COLO668 (cell line): ENCODE results near the gene ODF4.
"Not testable (repeated sequence)": the region's sequence is repeated elsewhere in the genome, so short reads cannot be mapped to it uniquely, and the experiment has no call there.

Experiments used
- DNase-seq: peaks from one replicate; lab custom pipeline; 2025; ENCODE audit not compliant: unreplicated experiment; lab: John Stamatoyannopoulos, UW

Gene ODF4

DNA sequence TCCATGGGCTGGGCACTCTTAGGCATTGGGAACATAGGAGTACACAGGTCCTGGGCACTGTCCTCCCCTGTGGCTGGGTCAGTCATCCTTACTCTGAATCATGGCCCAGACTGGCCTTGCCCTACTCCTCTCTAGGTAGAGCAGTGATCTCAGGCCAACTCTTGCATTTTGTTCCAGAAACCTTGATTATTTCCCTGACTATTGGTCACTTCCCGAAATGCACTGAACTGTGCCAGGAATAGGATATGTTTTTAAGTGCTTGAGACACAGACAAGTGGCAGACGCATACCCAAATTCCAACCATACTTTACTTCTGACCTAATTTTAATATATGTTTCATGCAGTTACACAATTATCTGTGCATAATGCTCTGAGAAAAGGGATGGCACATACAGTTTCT is 26.6 kb downstream of the ODF4 start:
- no peak for DNase-seq

DNA sequence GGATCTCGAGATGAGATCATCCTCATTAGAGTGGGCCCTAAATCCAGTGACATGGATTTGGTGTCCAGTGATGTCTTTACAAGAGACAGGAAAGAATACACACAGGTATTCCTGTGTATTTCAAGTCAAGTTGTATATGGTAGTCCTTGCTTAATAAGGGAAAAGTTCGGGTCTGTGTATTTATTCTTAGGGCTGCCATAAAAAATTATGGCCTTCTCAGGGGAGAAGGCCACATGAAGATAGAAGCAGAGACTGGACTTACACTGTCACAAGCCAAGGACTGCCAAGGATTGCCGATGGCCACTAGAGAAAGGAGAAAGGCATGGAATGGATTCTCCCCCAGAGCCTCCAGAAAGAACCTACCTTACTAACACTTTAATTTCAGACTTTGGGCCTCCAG is 28.6 kb downstream of the ODF4 start:
- DNase-seq = no peak

DNA sequence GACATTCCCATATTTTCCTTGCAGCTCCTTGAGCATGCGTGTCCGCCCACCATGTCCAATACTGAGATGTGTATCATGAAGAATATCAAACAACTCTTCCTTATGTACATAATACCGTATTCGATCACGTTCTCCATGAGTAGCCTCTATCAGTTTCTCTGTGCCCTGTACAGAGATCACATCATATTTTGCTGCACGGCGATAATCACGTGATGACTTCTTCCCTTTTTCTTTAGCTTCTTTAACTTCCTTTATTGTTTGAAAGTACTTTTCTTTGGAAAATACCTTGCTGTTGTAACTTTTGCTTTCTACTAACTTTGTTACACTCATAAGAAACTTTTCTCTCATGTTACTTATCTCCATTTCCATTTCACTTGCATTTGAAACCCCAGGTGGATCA is 30.3 kb downstream of the ODF4 start:
- no peak for DNase-seq

DNA sequence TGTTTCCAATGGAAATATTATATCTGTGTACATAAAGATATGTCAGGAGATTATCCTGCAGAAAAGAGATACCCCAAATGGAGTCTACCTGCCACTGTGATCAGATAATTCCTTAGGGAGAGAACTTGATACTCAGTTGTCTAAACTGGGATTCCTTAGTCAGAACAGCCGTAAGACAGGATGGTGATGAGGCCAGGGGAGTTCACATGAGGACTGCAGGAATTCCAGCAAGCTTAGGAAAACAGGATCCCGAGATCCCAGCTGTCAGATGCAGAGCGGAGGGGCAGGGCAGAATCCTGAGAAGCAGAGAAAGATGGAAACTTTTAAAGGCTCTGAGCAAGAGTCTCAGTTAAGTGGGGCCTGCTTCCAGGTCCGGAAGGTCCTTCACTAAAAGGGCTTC is 32.1 kb downstream of the ODF4 start:
- DNase-seq = no peak

DNA sequence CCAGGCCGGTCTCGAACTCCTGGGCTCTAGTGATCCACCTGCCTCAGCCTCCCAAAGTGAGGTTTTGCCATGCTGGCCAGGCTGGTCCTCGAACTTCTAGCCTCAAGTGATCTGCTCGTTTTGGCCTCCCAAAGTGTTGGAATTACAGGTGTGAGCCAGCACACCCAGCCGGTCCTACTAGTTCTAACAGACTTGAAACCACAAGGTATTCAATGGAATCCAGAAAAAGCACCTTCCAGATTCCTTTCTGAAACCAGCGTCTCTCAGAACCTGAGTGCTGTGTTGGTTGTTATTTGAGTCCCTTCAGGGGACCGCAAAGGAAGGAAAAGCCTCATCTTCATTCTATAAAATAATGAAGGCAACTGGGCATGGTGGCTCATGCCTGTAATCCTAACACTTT is 32.8 kb downstream of the ODF4 start:
- DNase-seq = no peak

DNA sequence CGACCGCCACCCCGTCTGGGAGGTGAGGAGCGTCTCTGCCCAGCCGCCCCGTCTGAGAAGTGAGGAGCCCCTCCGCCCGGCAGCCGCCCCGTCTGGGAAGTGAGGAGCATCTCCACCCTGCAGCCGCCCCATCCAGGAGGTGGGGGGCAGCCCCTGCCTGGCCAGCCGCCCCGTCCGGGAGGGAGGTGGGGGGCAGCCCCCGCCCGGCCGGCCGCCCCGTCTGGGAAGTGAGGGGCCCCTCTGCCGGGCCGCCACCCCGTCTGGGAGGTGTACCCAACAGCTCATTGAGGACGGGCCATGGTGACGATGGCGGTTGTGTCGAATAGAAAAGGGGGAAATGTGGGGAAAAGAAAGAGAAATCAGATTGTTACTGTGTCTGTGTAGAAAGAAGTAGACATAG is 34.2 kb downstream of the ODF4 start:
- not testable (repeated sequence) for DNase-seq

DNA sequence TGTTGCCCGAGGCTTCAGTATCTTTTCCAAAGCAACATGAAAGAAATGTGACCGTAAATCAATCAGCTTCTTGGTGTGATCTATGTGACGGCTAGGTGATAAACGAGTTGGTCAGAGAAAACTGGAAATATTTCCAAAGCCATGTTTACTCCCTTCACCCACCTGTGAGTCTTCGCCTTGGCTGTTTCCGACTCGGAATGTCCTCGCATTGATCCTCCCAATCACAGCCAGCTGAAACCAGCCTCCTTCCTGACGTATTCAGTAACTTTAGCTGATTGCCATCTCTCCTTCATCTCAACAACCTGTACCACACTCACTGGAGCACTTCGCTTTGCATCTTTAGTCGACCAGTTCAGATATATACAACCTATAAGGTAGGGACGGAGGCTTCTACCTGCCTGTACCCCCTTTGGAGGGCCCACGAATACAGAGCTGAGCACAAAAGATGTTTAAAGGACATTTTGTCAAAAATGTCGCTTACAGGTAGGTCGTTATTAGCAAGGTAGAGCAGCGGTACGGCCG is 36.2 kb downstream of the ODF4 start:
- DNase-seq = peak; percentile 7

DNA sequence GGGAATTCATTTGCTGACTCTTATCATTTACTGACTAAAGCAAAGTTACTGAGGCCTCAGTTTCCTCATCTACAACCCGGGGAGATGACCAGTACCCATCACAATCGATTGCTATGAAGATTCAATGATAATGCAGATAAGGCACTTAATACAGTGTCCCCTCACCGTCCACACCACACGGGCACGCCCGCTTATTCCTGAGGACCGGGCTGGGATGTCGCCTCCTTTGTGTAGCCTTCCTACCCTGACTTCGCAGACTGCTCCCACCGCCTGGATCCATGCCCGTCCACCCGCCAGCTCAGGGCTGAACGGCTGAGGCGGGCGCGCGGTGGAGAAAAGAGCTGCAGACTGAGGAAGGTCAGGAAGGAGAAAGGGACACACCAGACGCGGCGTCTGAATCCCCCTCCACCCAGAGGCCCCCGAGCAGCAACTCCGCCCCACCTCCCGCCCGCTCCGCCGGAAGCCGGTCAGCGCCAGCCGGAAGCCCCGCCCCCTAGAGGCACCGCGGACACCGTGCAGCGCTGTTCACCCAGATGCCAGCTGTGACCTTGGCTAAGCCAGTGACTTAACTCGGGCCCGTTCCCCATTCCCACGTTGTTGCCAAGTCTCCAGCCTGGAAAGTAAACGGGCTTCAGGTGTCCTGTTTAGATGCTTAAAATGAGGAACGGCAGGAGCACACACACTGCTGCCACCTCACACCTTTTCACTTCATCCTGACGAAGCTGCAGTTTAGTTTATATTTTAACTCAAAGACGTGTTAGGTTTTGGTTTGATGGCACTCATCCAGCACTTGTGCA is 36.8 kb downstream of the ODF4 start, which contains the start of gene KRABD2:
Gene KRABD2 (minus strand): TSS at position 434 of the 797 bp plus-strand sequence.
- DNase-seq = peak; percentile 87

DNA sequence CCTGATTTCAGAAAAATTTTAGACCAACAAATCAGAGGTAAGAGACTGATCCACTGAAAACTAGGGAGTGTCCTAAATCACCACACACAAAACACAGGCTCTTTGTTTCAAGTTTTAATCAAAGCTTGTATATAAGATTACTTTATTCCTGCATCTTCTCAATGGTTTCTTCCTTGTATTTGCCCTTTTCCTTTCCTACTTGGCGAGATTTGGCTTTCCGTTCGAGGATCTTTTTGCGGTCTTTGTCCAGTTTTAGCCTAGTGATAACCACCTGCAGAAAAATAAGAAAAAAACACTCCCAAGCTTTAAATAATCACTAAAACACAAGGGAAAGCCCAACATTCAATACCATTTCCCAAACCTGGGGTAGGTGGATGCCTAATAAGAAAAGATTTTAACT is 37.8 kb downstream of the ODF4 start:
- DNase-seq = no peak

DNA sequence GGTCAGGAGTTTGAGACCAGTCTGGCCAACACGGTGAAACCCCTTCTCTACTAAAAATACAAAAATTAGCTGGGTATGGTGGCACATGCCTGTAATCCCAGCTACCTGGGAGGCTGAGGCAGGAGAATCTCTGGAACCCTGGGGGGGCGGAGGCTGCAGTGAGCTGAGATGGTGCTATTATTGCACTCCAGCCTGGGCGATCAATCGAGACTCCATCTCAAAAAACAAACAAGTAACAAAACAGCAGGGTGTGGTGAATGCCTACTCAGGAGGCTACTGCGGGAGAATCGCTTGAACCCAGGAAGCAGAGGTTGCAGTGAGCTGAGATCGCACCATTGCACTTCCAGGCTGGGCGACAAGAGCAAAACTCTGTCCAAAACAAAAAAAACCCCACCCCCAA is 38.5 kb downstream of the ODF4 start:
- DNase-seq = not testable (repeated sequence)

DNA sequence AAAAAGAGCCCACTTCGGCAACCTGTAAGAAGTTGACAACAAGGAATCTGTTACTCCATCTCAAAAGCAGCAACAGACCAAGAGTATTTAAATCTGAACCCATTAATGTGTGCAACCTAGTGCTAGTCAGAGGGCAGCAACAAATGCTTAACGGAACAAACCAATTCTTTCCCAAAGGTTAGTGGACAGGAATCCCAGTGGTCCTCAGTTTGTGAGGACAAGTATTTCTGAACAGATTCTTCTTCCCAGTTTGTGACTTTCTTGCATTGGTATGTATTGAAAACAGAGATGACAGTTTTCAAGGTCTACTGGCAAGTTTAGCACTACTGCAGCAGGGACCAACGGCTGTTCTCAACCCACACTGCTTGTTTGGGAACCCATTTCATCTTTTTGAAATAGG is 40.4 kb downstream of the ODF4 start:
- DNase-seq = no peak

DNA sequence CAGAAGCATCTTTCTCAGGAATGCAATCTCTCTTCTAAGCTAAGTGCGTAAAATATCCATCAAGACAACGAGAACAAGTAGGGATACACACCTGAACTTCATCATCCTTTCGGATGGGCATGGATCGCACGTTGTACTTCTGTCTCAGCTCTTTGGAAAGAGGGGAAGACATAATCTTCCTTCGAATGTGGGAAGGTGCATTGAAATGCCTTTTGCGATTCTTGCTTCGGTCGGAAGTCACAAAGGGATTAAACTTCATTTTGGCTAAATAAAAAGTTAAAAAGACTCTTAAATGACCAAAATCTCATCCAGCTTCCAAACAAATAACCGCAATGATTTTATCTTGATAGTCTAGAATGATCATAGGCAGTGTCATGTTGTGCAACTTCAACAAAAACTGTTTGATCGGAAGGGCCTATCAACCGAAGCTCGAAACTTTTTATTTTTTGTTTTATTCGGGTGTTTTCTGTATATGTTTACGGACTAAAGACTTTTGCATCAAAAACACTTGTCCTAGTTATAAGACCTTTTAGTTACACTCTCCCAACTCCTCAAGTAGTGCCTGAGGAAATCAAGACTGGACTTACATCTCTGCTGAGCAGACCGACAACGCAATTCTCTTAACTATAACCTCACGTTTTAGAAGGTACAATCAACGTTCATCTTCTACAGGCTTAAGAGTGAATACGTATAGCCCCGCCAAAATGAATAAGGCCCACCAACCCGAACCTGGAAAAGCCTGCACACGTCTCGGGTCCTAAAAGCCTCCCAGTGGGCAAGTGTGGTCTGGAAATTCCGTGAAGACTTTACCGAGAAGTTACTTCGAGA is 42.6 kb downstream of the ODF4 start:
- DNase-seq = no peak

DNA sequence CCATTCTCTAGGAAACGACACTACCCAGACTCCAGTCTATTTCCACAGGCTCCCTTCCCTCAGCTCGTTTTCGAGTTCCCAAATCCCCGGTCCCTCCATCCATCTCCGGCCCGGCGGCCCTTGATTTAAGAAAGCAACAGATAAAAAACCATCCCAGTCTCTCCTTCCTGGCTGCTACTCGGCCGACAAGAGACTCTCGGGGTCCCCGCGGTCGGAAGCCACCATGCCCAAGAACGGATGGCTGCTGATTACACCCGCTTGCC is 43.2 kb downstream of the ODF4 start:
- no peak for DNase-seq

DNA sequence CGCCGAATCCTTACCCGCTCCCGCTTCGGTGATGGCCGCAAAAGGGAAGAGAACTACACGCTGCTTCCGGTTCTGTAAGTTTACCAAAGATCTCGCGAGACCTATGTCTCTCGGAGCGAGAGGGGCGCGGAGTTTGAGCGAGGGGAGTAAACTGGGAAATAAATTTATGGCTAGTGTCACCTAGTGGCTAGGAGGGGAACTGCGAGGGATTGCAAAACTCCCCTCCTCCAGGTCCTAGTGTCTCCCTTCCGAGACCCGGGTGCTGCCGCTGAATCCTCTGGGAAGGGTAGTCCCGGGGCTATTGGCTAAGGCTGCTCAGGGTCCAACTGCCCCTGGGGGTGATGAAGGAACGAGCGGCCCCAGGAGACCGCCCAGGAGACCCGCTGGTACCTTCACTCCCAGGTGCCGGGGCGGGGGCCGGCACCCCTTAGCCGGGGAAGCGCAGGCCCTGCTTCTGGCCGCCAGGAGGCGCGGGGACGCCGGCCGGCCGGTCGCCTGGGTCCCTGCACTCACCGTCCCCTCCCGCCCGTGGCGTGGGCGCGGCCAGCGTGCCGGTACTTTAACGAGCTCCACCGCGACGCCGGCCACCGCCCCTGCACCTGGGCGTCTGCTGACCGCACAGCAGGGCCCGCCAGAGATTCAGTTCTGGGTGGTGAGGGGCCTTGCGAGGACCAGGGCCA is 43.6 kb downstream of the ODF4 start, which contains the start of gene RPL26:
Gene RPL26 (minus strand): TSS at position 51 of the 680 bp plus-strand sequence. CDS start 883 bp downstream, outside the sequence.
- peak; percentile 93 for DNase-seq

DNA sequence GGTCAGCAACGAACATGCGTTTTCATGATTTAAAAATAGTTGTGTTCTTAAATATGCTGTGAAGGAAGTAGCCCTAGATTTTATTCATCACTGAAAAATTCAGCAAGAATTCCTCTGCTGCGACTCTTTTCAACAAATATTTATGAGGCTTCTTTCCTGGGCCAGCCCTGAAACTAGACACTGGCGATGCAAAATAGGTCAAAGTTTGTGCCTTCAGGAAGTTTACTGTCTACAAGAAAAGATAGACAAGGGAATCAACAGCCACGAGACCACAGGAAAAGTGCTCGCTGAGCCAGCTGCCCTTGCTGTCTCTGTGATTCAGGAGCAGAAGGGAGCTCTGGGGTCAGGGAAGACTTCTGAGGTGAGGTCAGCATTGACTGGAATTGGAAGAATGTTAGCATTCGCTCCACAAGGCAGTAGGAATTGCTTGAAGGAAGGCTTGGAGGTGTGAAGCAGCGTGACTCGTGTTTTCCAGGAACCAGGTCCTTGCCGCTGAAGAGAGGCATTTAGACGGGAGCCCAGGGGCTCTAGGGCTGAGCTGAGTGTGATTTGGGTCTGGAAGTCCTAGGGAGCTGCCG is 45.2 kb downstream of the ODF4 start:
- DNase-seq = no peak

DNA sequence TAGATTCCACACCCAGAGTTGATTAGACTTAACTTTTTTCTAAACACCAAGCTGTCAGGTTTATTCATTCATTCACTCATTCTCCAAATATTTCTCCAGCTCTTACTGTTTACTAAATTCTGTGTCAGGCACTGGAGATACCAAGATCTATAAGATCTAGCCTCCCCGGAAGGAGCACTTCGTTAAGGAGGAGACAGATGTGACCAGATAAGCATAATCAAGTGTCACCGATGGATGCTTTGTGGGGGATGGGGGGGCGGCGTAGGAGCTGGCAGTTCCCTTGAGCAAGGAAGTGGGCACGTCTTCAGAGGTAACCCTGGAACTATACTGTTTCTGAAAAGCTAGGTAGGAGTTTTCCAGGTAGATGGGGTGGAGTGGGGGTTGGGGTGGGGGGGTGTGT is 47.2 kb downstream of the ODF4 start:
- no peak for DNase-seq

DNA sequence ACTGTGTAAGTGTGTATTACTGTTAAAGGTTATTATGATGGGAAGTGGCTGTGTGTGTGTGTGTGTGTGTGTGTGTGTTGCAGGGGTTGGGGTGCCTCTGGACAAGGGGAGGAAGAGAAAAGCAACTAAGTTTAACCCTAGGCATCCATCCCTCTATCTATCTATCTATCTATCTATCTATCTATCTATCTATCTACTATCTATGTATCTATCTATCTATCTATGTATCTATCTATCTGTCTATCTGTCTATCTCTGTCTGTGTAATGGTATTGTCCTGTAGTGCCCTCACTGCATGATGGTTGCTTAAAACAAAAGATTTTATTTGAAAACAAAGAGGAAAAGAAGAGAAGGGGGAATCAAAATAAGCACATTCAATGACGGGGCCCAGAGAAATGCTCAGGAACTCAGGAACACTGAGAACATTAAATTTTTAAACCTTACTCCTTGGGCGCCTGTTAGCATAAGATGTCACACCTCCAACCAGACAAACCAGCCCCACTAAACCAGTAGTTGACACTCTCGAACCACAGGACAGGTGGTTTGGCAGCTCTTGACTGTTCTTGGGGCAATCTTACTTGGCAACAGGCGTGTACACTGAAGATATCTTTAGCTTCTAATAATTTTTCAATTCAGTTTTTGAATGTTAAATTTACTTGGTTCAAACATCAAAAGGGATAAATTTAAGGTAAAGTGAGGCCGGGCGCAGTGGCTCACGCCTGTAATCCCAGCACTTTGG is 48.4 kb downstream of the ODF4 start:
- no peak for DNase-seq

DNA sequence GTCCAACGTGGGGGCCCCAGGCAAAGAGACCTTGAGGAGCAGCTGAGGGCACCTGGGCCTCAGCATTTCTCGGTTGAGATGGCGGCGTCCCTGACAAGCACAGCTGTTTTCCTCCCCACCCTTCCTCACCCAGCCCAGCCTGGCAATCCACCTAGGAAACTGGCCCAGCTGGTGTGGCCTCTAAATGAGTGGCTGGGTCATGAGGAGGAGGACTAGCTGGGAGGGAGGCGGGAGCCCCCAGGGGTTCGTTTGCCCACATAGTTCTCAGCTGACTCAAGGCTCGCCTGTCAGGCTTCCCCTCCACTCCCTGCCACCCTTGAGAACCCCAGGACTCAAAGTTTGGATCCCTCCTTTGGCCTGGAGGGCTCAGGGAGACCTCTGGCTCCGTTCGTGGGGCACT is 52.1 kb downstream of the ODF4 start:
- DNase-seq = no peak

DNA sequence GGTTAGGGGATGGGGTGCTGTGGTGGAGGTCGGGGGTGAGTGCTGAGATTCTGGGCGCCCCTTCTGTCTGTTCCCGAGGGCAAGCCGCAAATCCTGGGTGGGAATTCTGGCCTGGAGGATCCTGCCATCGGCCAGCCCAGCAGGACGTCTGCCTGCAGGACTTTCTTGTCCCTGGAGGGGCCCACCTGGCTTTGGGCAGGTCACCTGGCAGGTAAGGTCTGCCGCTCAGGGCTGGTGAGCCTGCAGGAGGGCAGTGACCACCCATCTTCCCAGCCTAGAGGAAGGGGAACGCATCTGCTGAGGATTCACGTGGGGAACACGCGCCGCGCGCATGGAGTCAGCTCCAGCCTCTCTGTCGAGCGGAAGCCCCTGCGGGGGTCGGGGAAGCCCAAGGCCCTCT is 52.6 kb downstream of the ODF4 start:
- no peak for DNase-seq

DNA sequence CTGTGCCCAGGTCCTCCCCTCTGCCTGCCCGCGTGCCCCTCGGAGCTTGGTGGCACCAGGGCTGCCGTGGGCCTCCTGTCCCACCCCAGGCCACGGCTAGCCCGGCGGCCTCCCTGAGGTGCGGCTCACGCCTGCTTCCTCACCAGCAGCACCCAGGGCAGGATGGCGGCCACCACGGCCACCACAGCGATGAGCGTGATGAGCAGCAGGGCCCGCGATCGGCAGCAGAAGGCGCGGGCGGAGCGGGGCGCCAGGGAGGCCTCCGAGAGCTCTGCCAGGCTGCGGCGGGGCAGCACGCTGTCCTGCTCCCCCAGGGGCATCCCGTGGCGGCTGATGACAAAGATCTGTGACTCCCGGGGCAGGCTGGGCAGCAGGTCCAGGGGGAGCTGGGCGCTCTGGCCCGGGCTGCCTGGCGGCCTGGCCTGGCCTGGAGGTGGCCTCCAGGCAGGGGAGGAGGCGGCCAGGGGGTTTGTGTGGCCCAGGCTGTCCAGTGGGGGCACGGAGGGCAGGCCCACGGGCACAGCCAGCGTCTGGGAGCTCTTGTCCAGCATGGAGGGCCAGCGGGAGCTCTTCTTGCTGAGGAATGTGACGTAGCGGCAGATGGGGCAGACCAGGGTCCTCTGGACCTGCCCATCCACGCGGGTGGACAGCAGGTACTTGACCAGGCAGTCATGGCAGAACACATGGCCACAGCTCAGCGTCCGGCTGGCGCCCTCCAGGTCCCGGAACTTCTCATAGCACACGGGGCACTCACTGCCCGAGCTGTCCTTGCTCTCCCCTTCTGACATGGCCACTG is 53.2 kb downstream of the ODF4 start:
- no peak for DNase-seq
